LNCAP (cell line): ENCODE data around the gene AMN.
A peak's percentile ranks its signal among the peaks of the same experiment; 100 is the strongest.

Source experiments
- CTCF ChIP-seq: fragments of 450-650 bp; IDR thresholded peaks from 2 replicates; pipeline ENCODE4 v1.5.1; 2017; ENCODE audit warnings: mild to moderate bottlenecking

AMN gene

GRCh38 chr14:102917469-102918211, 4.8 kb upstream of the AMN start:
- TF ChIP-seq CTCF: peak; percentile 55; the same call in 1 of the 2 replicates

GRCh38 chr14:102918438-102918837, 4.0 kb upstream of the AMN start:
- no peak for TF ChIP-seq CTCF

GRCh38 chr14:102920273-102920997, 2.0 kb upstream of the AMN start:
- no peak for TF ChIP-seq CTCF

GRCh38 chr14:102920998-102921304, 1.5 kb upstream of the AMN start:
- TF ChIP-seq CTCF: no peak

- no peak for TF ChIP-seq CTCF
Measured at GRCh38 chr14:102923201-102923924, 900 bp downstream of the AMN start.

GRCh38 chr14:102923925-102924486, 1.5 kb downstream of the AMN start:
- no peak for TF ChIP-seq CTCF
